ENCODE measurements around the gene KLK2. TPM values are rescaled to one million over a fixed set of nuclear protein-coding genes. Genes with fewer than 3 reads are reported as not detected.

The KLK2 gene
- total and polyA plus RNA-seq, 3 donors from 2014 or later, result 19.3 to 38.3 (median 30.7) TPM

- intact Hi-C loops (cut with DNase I; ENCODE audit: low total_unique reads), result no loop called here
- no peaks in the 10 kb centered on the region for H3K4me1 ChIP-seq
- TF ChIP-seq POLR2A (IDR thresholded peaks at IDR 0.05) (no peak), CTCF (IDR thresholded peaks at IDR 0.05) (no peak)
- no peak overlapping the region for H3K27ac ChIP-seq
- no peak overlapping the region for H3K4me3 ChIP-seq
- H3K9me3 ChIP-seq, result no peaks in the 10 kb centered on the region
- WGBS, 2 donors, result 50 to 66% methylated on average over 3 to 7 of the region's 7 CpGs
- no peaks in the 10 kb centered on the region for H3K36me3 ChIP-seq (ENCODE audit: low read depth, missing control alignments)
- DNase-seq, result no peak
- H3K27me3 ChIP-seq, result no peaks in the 10 kb centered on the region
Measured at GRCh38 chr19:50876456-50876855, 3.2 kb downstream of the KLK2 start.

- no peak for TF ChIP-seq POLR2A (IDR thresholded peaks at IDR 0.05)
- TF ChIP-seq CTCF (IDR thresholded peaks at IDR 0.05), result no peak
- Histone ChIP-seq H3K4me3 (no peak overlapping the region), H3K27ac (no peak overlapping the region), H3K9me3 (no peaks in the 10 kb centered on the region), H3K36me3 (ENCODE audit: low read depth, missing control alignments) (no peaks in the 10 kb centered on the region), H3K27me3 (no peaks in the 10 kb centered on the region), H3K4me1 (no peaks in the 10 kb centered on the region)
- 56 to 58% methylated on average over 8 of the region's 8 CpGs for WGBS, 2 donors
- DNase-seq, result no peak
- intact Hi-C loops (cut with DNase I; ENCODE audit: low total_unique reads), result no loop called here
Measured at GRCh38 chr19:50877338-50877737, 4.1 kb downstream of the KLK2 start.

GRCh38 chr19:50878851-50879250 is 5.6 kb downstream of the KLK2 start:
- no peaks in the 10 kb centered on the region for H3K27me3 ChIP-seq
- no peaks in the 10 kb centered on the region for H3K36me3 ChIP-seq (ENCODE audit: low read depth, missing control alignments)
- WGBS, 2 donors, result 63 to 66% methylated on average over 5 of the region's 5 CpGs
- H3K4me1 ChIP-seq, result no peaks in the 10 kb centered on the region
- no peak for TF ChIP-seq POLR2A (IDR thresholded peaks at IDR 0.05)
- TF ChIP-seq CTCF (IDR thresholded peaks at IDR 0.05), result no peak
- no peak overlapping the region for H3K4me3 ChIP-seq
- intact Hi-C loops (cut with DNase I; ENCODE audit: low total_unique reads), result no loop called here
- DNase-seq, result no peak
- H3K9me3 ChIP-seq, result no peaks in the 10 kb centered on the region
- no peak overlapping the region for H3K27ac ChIP-seq

GRCh38 chr19:50880241-50880640 is 7.0 kb downstream of the KLK2 start:
- WGBS, 2 donors, result 76 to 89% methylated on average over 5 of the region's 5 CpGs
- Histone ChIP-seq H3K9me3 (no peaks in the 10 kb centered on the region), H3K27ac (no peak overlapping the region), H3K27me3 (no peaks in the 10 kb centered on the region), H3K36me3 (ENCODE audit: low read depth, missing control alignments) (no peaks in the 10 kb centered on the region), H3K4me1 (no peaks in the 10 kb centered on the region), H3K4me3 (no peak overlapping the region)
- DNase-seq, result no peak
- TF ChIP-seq POLR2A (IDR thresholded peaks at IDR 0.05) (no peak), CTCF (IDR thresholded peaks at IDR 0.05) (no peak)
- intact Hi-C loops (cut with DNase I; ENCODE audit: low total_unique reads), result no loop called here

GRCh38 chr19:50882188-50882587 is 8.9 kb downstream of the KLK2 start:
- H3K4me1 ChIP-seq, result no peaks in the 10 kb centered on the region
- TF ChIP-seq CTCF (IDR thresholded peaks at IDR 0.05), result no peak
- no peak for TF ChIP-seq POLR2A (IDR thresholded peaks at IDR 0.05)
- no peak overlapping the region for H3K27ac ChIP-seq
- DNase-seq, result no peak
- H3K36me3 ChIP-seq (ENCODE audit: low read depth, missing control alignments), result no peaks in the 10 kb centered on the region
- no peaks in the 10 kb centered on the region for H3K27me3 ChIP-seq
- H3K9me3 ChIP-seq, result no peaks in the 10 kb centered on the region
- intact Hi-C loops (cut with DNase I; ENCODE audit: low total_unique reads), result no loop called here
- H3K4me3 ChIP-seq, result no peak overlapping the region
- 66 to 77% methylated on average over 3 of the region's 3 CpGs for WGBS, 2 donors
